ENCODE results near the gene PIGX.

The PIGX gene

GRCh38 chr3:196763179-196763578 lies 51.0 kb downstream of the PIGX start:
- no peak for ATAC-seq

- peak; percentile 53 to 76 for ATAC-seq
Observed at GRCh38 chr3:196765454-196765853, 53.3 kb downstream of the PIGX start.

- ATAC-seq: no peak
Observed at GRCh38 chr3:196771067-196771466, 58.9 kb downstream of the PIGX start.

GRCh38 chr3:196772102-196772501 lies 59.9 kb downstream of the PIGX start:
- ATAC-seq: no peak

- ATAC-seq: no peak
Observed at GRCh38 chr3:196772897-196773296, 60.7 kb downstream of the PIGX start.

GRCh38 chr3:196774191-196774820 lies 62.1 kb downstream of the PIGX start:
- peak; percentile 54 to 70 for ATAC-seq

- ATAC-seq: peak; percentile 62 to 65
Observed at GRCh38 chr3:196774848-196775422, 62.8 kb downstream of the PIGX start.

GRCh38 chr3:196775938-196776337 lies 63.8 kb downstream of the PIGX start:
- no peak for ATAC-seq

GRCh38 chr3:196777836-196778235 lies 65.7 kb downstream of the PIGX start:
- no peak for ATAC-seq

- no peak for ATAC-seq
Observed at GRCh38 chr3:196778755-196779154, 66.6 kb downstream of the PIGX start.

GRCh38 chr3:196782511-196782910 lies 70.3 kb downstream of the PIGX start:
- ATAC-seq: no peak

All from activated CD4-positive, CD25-positive, alpha-beta regulatory T cell treated with anti-CD3 and anti-CD28 coated beads, Interleukin-2, amount 50 U/mL, for 24 hours (primary cell).